Choroid plexus epithelial cell (primary cell): ENCODE measurements around the gene LEFTY1.
"Not testable (repeated sequence)": the region's sequence is repeated elsewhere in the genome, so short reads cannot be mapped to it uniquely, and the experiment has no call there.

Source experiments
- DNase-seq: peaks from one replicate; pipeline ENCODE4 v3.0.0-alpha.2; 2010; ENCODE audit warnings: low read depth
- H3K4me3 ChIP-seq: 2 replicates; pipeline ENCODE4 v1.5.1; 2011; ENCODE audit warnings: low read depth, mild to moderate bottlenecking, control low read depth, low read length, moderate library complexity
- TF ChIP-seq, protein P1 (sequence below): conservative IDR thresholded peaks from 2 replicates; pipeline ENCODE4 v1.5.1; 2011; ENCODE audit warnings: low read depth, mild to moderate bottlenecking, control low read depth, inconsistent platforms, low read length, moderate library complexity

LEFTY1 gene

DNA sequence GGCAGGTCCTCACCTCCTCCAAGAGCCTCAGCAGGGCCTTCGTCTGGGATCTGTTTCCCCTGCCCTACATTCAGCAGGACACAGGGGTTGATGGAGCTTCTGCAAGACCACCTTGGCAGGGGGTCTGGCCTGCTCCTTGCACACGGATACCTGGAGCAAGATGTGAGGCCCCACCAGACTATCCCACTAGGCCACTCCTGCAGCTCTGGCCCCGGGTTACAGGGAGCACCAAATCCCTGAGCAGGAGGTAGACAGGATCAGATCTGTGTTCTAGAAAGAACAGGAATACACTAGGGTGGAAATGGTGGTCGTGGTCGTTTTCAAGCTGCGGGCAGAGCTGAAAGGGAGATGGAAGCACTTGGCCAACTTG is 45.5 kb downstream of the LEFTY1 start:
- DNase-seq, result no peak
- H3K4me3 ChIP-seq, result no peak overlapping the region
- TF ChIP-seq, protein P1, sequence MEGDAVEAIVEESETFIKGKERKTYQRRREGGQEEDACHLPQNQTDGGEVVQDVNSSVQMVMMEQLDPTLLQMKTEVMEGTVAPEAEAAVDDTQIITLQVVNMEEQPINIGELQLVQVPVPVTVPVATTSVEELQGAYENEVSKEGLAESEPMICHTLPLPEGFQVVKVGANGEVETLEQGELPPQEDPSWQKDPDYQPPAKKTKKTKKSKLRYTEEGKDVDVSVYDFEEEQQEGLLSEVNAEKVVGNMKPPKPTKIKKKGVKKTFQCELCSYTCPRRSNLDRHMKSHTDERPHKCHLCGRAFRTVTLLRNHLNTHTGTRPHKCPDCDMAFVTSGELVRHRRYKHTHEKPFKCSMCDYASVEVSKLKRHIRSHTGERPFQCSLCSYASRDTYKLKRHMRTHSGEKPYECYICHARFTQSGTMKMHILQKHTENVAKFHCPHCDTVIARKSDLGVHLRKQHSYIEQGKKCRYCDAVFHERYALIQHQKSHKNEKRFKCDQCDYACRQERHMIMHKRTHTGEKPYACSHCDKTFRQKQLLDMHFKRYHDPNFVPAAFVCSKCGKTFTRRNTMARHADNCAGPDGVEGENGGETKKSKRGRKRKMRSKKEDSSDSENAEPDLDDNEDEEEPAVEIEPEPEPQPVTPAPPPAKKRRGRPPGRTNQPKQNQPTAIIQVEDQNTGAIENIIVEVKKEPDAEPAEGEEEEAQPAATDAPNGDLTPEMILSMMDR, result no peak

DNA sequence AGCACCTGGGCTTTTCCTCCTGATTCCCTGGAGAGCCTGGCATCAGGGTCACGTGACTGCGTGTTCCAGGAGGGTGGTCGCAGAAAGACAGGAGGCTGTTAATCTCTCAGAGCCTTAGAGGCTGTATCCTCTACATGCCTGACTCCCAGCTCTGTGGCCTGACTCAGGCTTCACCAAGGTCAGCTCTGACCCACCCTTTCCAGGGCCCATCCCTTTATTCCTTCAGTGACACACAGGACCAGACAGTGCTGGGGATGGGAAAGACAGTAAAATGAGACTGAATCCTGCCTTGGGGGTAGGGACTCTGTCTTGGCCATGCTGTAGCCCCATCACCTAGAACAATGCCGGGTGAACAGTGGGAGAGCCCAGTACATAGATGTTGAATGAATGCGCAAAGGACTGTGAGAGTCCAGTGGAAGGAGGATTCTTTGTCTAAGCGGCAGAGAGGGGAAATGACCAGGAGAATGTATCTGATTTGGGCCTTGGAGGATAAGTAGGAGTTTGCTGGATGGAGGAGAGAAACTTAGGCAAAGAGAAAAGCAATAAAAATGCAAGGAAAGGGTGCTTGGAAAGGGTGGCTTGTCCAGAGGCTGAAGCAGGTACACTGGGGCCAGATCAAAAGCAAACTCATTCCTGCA is 46.0 kb downstream of the LEFTY1 start:
- TF ChIP-seq, protein P1, result no peak
- no peak for DNase-seq
- no peak overlapping the region for H3K4me3 ChIP-seq

DNA sequence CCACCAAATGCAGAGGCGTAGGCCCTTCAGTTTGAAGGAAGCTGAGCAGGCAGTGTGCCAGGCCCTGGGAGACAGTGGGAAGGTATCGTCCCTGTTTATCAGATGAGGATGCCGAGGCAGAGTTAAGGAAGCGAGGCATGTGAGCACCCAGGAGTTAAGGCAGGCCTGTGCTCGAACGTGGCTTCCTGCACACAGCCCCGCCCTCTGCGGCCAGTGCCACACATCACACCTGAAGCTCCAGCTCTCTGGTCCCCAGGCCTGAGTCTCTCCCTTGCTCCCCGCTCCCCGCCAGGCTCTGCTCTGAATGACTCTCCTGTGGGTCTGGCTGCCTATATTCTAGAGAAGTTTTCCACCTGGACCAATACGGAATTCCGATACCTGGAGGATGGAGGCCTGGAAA is 46.9 kb downstream of the LEFTY1 start:
- TF ChIP-seq, protein P1, result no peak
- H3K4me3 ChIP-seq, result no peak overlapping the region
- DNase-seq, result no peak

DNA sequence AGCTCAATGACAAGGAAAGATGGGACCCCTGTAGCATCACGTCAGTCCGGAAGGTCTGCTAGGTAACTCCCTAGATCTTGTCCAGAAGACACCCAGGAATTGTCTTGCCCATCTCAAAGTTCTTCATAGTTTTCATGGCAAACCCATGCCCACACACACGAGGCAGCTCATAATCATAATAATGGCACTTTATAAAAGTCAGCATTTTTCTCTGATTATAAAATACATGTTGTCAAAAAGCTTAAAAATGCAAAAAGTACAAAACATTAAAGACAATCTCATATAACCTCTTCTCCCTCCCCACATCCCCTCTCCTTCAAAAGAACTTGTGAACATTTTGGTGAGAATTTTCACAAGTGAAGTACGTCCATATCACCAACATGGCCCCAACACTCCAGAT is 48.2 kb downstream of the LEFTY1 start:
- DNase-seq, result no peak
- no peak overlapping the region for H3K4me3 ChIP-seq
- TF ChIP-seq, protein P1, result no peak

DNA sequence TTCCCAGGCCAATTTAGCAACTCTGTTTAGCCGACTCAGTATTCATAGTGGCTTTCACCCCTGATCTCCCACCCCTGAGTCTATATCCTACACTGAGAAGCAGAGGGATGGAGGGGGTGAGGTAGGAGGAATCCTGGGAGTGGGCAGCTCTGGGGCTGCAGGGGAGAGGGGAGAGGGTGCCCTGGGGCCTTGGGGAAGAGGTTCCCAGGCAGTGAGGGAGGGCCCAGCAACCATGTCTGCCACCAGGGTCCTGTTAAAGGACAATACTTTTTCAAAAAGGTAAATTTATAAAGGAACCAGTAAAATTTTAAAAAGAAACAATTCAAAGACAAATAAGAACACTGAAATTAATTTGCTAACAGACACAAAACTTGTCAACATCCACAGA is 48.7 kb downstream of the LEFTY1 start:
- no peak for DNase-seq
- TF ChIP-seq, protein P1, result no peak
- H3K4me3 ChIP-seq, result no peak overlapping the region

DNA sequence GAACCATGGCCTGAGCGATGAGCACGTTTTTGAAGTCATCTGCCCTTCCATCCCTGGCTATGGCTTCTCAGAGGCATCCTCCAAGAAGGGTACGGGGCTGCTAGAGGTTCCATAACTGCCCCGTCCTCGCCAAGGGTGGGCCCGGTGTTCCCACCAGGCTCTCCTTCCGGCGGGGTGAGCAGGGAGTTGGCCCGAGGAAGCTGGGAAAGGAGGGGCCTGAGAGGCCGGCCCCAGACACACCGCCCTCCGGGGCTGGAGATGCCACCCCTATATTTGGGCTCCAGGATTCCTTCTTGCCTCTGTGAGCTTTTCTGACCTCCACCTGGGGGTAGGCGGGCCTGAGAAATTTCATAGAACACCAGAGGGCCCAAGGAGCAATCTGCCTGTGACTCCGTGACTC is 50.2 kb downstream of the LEFTY1 start:
- no peak for DNase-seq
- H3K4me3 ChIP-seq, result no peak overlapping the region
- TF ChIP-seq, protein P1, result no peak

DNA sequence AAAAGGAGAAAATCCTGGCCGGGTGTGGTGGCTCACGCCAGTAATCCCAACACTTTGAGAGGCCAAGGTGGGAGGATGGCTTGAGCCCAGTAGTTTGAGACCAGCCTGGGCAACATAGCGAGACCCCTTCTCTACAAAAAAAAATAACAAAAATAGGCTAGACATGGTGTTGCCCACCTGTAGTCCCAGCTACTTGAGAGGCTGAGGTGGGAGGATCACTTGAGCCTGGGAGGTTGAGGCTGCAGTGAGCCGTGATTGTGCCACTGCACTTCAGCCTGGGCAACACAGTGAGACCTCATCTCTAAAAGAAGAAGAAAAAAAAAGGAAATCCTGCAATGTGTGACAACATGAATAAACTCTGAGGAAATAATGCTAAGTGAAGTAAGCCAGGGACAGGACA is 52.6 kb downstream of the LEFTY1 start:
- not testable (repeated sequence) for H3K4me3 ChIP-seq, DNase-seq
